Measurements from ENCODE around the gene CWC15. TPM values are rescaled to one million over a fixed set of nuclear protein-coding genes. Genes with fewer than 3 reads are reported as not detected.

The CWC15 gene
- total RNA-seq, 1 donor, result 89.5 TPM

Other genes with a start within 250 kb of the CWC15 start
- 0.94 TPM for gene AMOTL1, start 205.2 kb downstream of the CWC15 start, total RNA-seq
- 0.42 TPM for gene KDM4D, start 153 bp upstream of the CWC15 start, total RNA-seq
- not detected for gene KDM4E, start 51.7 kb upstream of the CWC15 start, total RNA-seq
- not detected for gene KDM4F, start 75.9 kb upstream of the CWC15 start, total RNA-seq
- gene SRSF8, start 93.4 kb upstream of the CWC15 start, total RNA-seq, result 43.7 TPM
- 20.9 TPM for gene ENDOD1, start 116.3 kb upstream of the CWC15 start, total RNA-seq

All from mononuclear cell (primary cell).